H1 (cell line): ENCODE measurements around the gene ASIC2. TPM values are rescaled to one million over a fixed set of nuclear protein-coding genes. Genes with fewer than 3 reads are reported as not detected.

Experiments used
- CTCF ChIA-PET: fragments of 300-600 bp; sonication (Branson Sonifier 250); formaldehyde crosslinking; loops from one replicate; lab custom pipeline; 2021; ENCODE audit not compliant: partially characterized antibody; lab: Charles Lee
- POLR2A ChIA-PET: fragments of 300-600 bp; sonication (Branson Sonifier 250); formaldehyde crosslinking; loops from one replicate; lab custom pipeline; 2021; ENCODE audit warnings: inconsistent platforms; ENCODE audit not compliant: partially characterized antibody; lab: Charles Lee
- DNase-seq, 2 experiments: peaks; one replicate each; pipeline versions ENCODE4 v3.0.0 to v3.0.0-alpha.2; 2010 to 2022; ENCODE audit warnings: low spot score in 2 of 2, low read depth in 1 of 2, mixed read lengths in 1 of 2
- FAIRE-seq: peaks from 2 replicates; lab custom pipeline; 2011; peaks lifted over from hg19 to GRCh38; lab: Jason Lieb, UNC
- H2AFZ ChIP-seq: 2 replicates; pipeline ENCODE4 v1.8.1; 2012; ENCODE audit warnings: low read length, inconsistent platforms
- H2AK5ac ChIP-seq: 2 replicates; pipeline ENCODE4 v1.6.1; 2013; ENCODE audit warnings: low read depth, low read length
- H2BK120ac ChIP-seq: replicated peaks from 2 replicates; pipeline ENCODE3; 2013; ENCODE audit warnings: low read depth, low read length, inconsistent platforms
- H2BK12ac ChIP-seq: 2 replicates; pipeline ENCODE4 v1.6.1; 2013; ENCODE audit warnings: low read depth, low read length
- H2BK15ac ChIP-seq: 2 replicates; pipeline ENCODE4 v1.6.1; 2013; ENCODE audit warnings: low read length
- H2BK20ac ChIP-seq: 2 replicates; pipeline ENCODE4 v1.6.1; 2013; ENCODE audit warnings: low read length
- H2BK5ac ChIP-seq: 2 replicates; pipeline ENCODE4 v1.6.1; 2013; ENCODE audit warnings: low read depth, low read length
- H3K14ac ChIP-seq: 2 replicates; pipeline ENCODE4 v1.6.1; 2013; ENCODE audit warnings: inconsistent platforms; ENCODE audit not compliant: insufficient read length
- H3K18ac ChIP-seq: 2 replicates; pipeline ENCODE4 v1.6.1; 2013; ENCODE audit warnings: low read length; ENCODE audit errors: extremely low read depth
- H3K23ac ChIP-seq: 2 replicates; pipeline ENCODE4 v1.6.1; 2013; ENCODE audit warnings: inconsistent platforms; ENCODE audit not compliant: insufficient read length
- H3K23me2 ChIP-seq: 2 replicates; pipeline ENCODE4 v1.6.1; 2013; ENCODE audit warnings: low read depth, low read length
- H3K27ac ChIP-seq: 2 replicates; pipeline ENCODE4 v1.6.1; 2011; ENCODE audit warnings: low read depth, low read length, inconsistent platforms
- H3K27me3 ChIP-seq, 4 experiments: replicated peaks in 1 of 4; 1 replicate in 1 of 4; 2 replicates in 3 of 4; pipeline versions ENCODE4 v1.6.1 to v1.8.1; 2011 to 2013; ENCODE audit warnings: low read length in 3 of 4, mild to moderate bottlenecking in 3 of 4, inconsistent platforms in 2 of 4, mixed read lengths in 2 of 4, moderate library complexity in 1 of 4; ENCODE audit not compliant: control insufficient read depth in 3 of 4, insufficient read depth in 3 of 4; ENCODE audit errors: extremely low read depth in 1 of 4
- H3K36me3 ChIP-seq, 4 experiments: 2 replicates each; pipeline versions ENCODE4 v1.6.1 to v1.8.1; 2011 to 2013; ENCODE audit warnings: mild to moderate bottlenecking in 4 of 4, low read length in 3 of 4, moderate library complexity in 2 of 4, control low read depth in 1 of 4, inconsistent platforms in 1 of 4; ENCODE audit not compliant: insufficient read depth in 4 of 4, control insufficient read depth in 2 of 4
- H3K4ac ChIP-seq: replicated peaks from 2 replicates; pipeline ENCODE3; 2013; ENCODE audit warnings: low read length, low read depth, mixed read lengths, inconsistent platforms; ENCODE audit not compliant: insufficient read length
- H3K4me1 ChIP-seq, 4 experiments: replicated peaks in 1 of 4; 1 replicate in 1 of 4; 2 replicates in 3 of 4; pipeline versions ENCODE4 v1.6.1 to v1.8.1; 2011 to 2013; ENCODE audit warnings: low read length in 3 of 4, inconsistent platforms in 2 of 4, mixed read lengths in 1 of 4; ENCODE audit not compliant: insufficient read depth in 4 of 4, control insufficient read depth in 3 of 4
- H3K4me2 ChIP-seq, 2 experiments: 2 replicates each; pipeline versions ENCODE4 v1.6.1 to v1.8.1; 2011 to 2013; ENCODE audit warnings: low read depth in 2 of 2, low read length in 2 of 2, control low read depth in 1 of 2, inconsistent platforms in 1 of 2, mild to moderate bottlenecking in 1 of 2; ENCODE audit not compliant: insufficient read depth in 1 of 2
- H3K4me3 ChIP-seq, 4 experiments: fragments of 200-600, 300-600 bp in 1 of 4; sonication (generic), shearing (Covaris generic), sonication (Bioruptor Twin) in 1 of 4; 2 replicates each; pipeline versions ENCODE4 v1.5.1 to v1.8.1; 2011 to 2016; ENCODE audit warnings: low read length in 4 of 4, low read depth in 3 of 4, control low read depth in 2 of 4, inconsistent platforms in 2 of 4, mild to moderate bottlenecking in 2 of 4, mixed read lengths in 1 of 4, moderate library complexity in 1 of 4; ENCODE audit not compliant: insufficient read depth in 2 of 4; ENCODE audit errors: extremely low read depth in 1 of 4
- H3K56ac ChIP-seq: replicated peaks from 2 replicates; pipeline ENCODE3; 2013; ENCODE audit warnings: low read depth, mild to moderate bottlenecking, mixed read lengths, low read length, inconsistent platforms; ENCODE audit not compliant: insufficient read length
- H3K79me1 ChIP-seq: 2 replicates; pipeline ENCODE4 v1.6.1; 2013; ENCODE audit warnings: low read depth, low read length, control low read depth
- H3K79me2 ChIP-seq, 2 experiments: 2 replicates each; pipeline versions ENCODE4 v1.6.1 to v1.8.1; 2012 to 2013; ENCODE audit warnings: low read length in 2 of 2, mild to moderate bottlenecking in 2 of 2, inconsistent platforms in 1 of 2; ENCODE audit not compliant: insufficient read depth in 2 of 2, control insufficient read depth in 1 of 2
- H3K9ac ChIP-seq, 4 experiments: replicated peaks in 1 of 4; 1 replicate in 1 of 4; 2 replicates in 3 of 4; pipeline versions ENCODE4 v1.6.1 to v1.8.1; 2011 to 2013; ENCODE audit warnings: low read depth in 3 of 4, low read length in 3 of 4, control low read depth in 2 of 4, mild to moderate bottlenecking in 2 of 4, moderate library complexity in 2 of 4, inconsistent platforms in 1 of 4; ENCODE audit errors: extremely low read depth in 1 of 4
- H3K9me3 ChIP-seq, 2 experiments: 2 replicates each; pipeline versions ENCODE4 v1.6.1 to v1.8.1; 2012 to 2013; ENCODE audit warnings: mild to moderate bottlenecking in 2 of 2, moderate library complexity in 2 of 2, control low read depth in 1 of 2, inconsistent platforms in 1 of 2, low read depth in 1 of 2, low read length in 1 of 2, mixed read lengths in 1 of 2; ENCODE audit not compliant: insufficient read depth in 2 of 2
- H4K20me1 ChIP-seq, 2 experiments: replicated peaks in 1 of 2; 2 replicates each; pipeline versions ENCODE3 to v1.8.1; 2011 to 2013; ENCODE audit warnings: inconsistent platforms in 2 of 2, low read length in 2 of 2, mild to moderate bottlenecking in 1 of 2; ENCODE audit not compliant: insufficient read depth in 2 of 2, control insufficient read depth in 1 of 2
- H4K5ac ChIP-seq: 2 replicates; pipeline ENCODE4 v1.6.1; 2013; ENCODE audit warnings: low read length, low read depth, mixed read lengths, inconsistent platforms; ENCODE audit not compliant: insufficient read length
- H4K8ac ChIP-seq: 2 replicates; pipeline ENCODE4 v1.8.0; 2013; ENCODE audit warnings: mild to moderate bottlenecking, moderate library complexity, low read length, inconsistent platforms; ENCODE audit not compliant: insufficient read depth; ENCODE audit errors: extremely low read depth
- H4K91ac ChIP-seq: replicated peaks from 2 replicates; pipeline ENCODE3; 2013; ENCODE audit warnings: low read length, mixed read lengths, inconsistent platforms; ENCODE audit not compliant: insufficient read length
- BRCA1 ChIP-seq: IDR thresholded peaks from 2 replicates; pipeline ENCODE4 v1.6.1; 2012; ENCODE audit warnings: low read depth, low read length, improper control_type of control experiment
- CBX5 ChIP-seq: fragments of 300-800, 300-1000 bp; sonication (generic); IDR thresholded peaks from 2 replicates; pipeline ENCODE4 v1.7.1; 2016; ENCODE audit warnings: antibody characterized with exemption, low read length, low read depth
- CBX8 ChIP-seq: fragments of 300-800, 300-1000 bp; sonication (generic); IDR thresholded peaks from 2 replicates; pipeline ENCODE4 v1.7.1; 2016; ENCODE audit warnings: low read depth, low read length, borderline replicate concordance
- CHD2 ChIP-seq: IDR thresholded peaks from 2 replicates; pipeline ENCODE4 v1.6.1; 2012; ENCODE audit warnings: low read length, improper control_type of control experiment
- HDAC6 ChIP-seq: IDR thresholded peaks from one replicate; pipeline ENCODE4 v1.7.1; 2012; ENCODE audit warnings: low read depth, mild to moderate bottlenecking, inconsistent platforms, low read length, moderate library complexity
- JUN ChIP-seq: IDR thresholded peaks from 2 replicates; pipeline ENCODE4 v1.6.1; 2011; ENCODE audit warnings: low read depth, mild to moderate bottlenecking, improper control_type of control experiment, low read length
- KDM4A ChIP-seq: IDR thresholded peaks from one replicate; pipeline ENCODE4 v1.7.1; 2012; ENCODE audit warnings: low read depth, mild to moderate bottlenecking, moderate library complexity, low read length, inconsistent platforms; ENCODE audit not compliant: severe bottlenecking
- POU5F1 ChIP-seq: IDR thresholded peaks from 2 replicates; pipeline ENCODE4 v1.6.1; 2011; ENCODE audit warnings: low read depth, mild to moderate bottlenecking, low read length, moderate library complexity
- RFX5 ChIP-seq: IDR thresholded peaks from 2 replicates; pipeline ENCODE4 v1.6.1; 2011; ENCODE audit warnings: low read depth, low read length, improper control_type of control experiment, borderline replicate concordance
- SUZ12 ChIP-seq: fragments of 200-600 bp; sonication (generic); IDR thresholded peaks from 2 replicates; pipeline ENCODE4 v1.6.1; 2012; ENCODE audit warnings: mild to moderate bottlenecking, inconsistent platforms, low read length, moderate library complexity, mixed read lengths
- WGBS, 2 experiments: shearing (Covaris generic) in 1 of 2; methylation state at CpG; one replicate each; pipeline versions ENCODE4 v1.1.6 to v1.1.7; 2013 to 2015; ENCODE audit warnings: low lambda C conversion rate in 2 of 2, mixed read lengths in 2 of 2, inconsistent platforms in 1 of 2, low coverage in 1 of 2, missing lambda C conversion rate in 1 of 2; ENCODE audit not compliant: insufficient replicate concordance in 2 of 2, insufficient coverage in 1 of 2, insufficient read length in 1 of 2; ENCODE audit errors: extremely low coverage in 1 of 2, missing lambda C conversion rate in 1 of 2; 5-methylcytosine and 5-hydroxymethylcytosine counted together
- polyA plus RNA-seq, 7 experiments: library from polyadenylated mRNA; depleted of rRNA in 3 of 7; stranded (reverse) in 5 of 7; unstranded in 2 of 7; fragments of >200 nt in 5 of 7; fragments of 200-250 nt in 2 of 7; gene quantifications; 1 replicate in 5 of 7; 2 replicates in 1 of 7; 4 replicates in 1 of 7; pipeline versions ENCODE4 v1.2.1 to v1.2.3, GENCODE V29; 2011 to 2013; ENCODE audit warnings: missing spikeins in 2 of 7, mixed read lengths in 2 of 7
- total RNA-seq: library from RNA; stranded (reverse); fragmentation: NEBNext Ultra II Directional; extraction: Animal tissue kit (Norgen Biotek cat#: 25700); gene quantifications from 2 replicates; pipeline ENCODE4 v1.2.1, GENCODE V29; 2021

Gene ASIC2
- total and polyA plus RNA-seq, 2 of the 8 experiments (the other 6 are each of a cell fraction or from before 2014, with no cell fraction given): 0.86 to 1.2 TPM

GRCh38 chr17:33055746-33056145 lies 237.3 kb downstream of the ASIC2 start:
- no peak overlapping the region for H3K23ac ChIP-seq
- H3K36me3 ChIP-seq: no peaks in the 10 kb centered on the region
- H3K9me3 ChIP-seq: no peaks in the 10 kb centered on the region
- no peak overlapping the region for H3K4me3 ChIP-seq
- H4K91ac ChIP-seq: no peak overlapping the region
- POLR2A ChIA-PET: no interaction called here
- H2BK15ac ChIP-seq: no peak overlapping the region
- H3K4ac ChIP-seq: no peak overlapping the region
- H2BK20ac ChIP-seq: no peak overlapping the region
- no peak overlapping the region for H3K4me2 ChIP-seq
- no peak overlapping the region for H3K14ac ChIP-seq
- no peaks in the 10 kb centered on the region for H4K20me1 ChIP-seq
- no peak for TF ChIP-seq CBX5
- no peak for TF ChIP-seq HDAC6
- TF ChIP-seq CHD2: no peak
- no peak for TF ChIP-seq RFX5
- no peak for TF ChIP-seq SUZ12
- no peak for TF ChIP-seq JUN
- no peak for TF ChIP-seq CBX8
- no peak for TF ChIP-seq BRCA1
- TF ChIP-seq KDM4A: no peak
- no peak for TF ChIP-seq POU5F1
- no peaks in the 10 kb centered on the region for H3K23me2 ChIP-seq
- no peak overlapping the region for H2AK5ac ChIP-seq
- H3K27me3 ChIP-seq: peaks cover 0 to 3% (median 0%) of the 10 kb centered on the region in 4 experiments; a peak in 1 of 7 replicates
- no peak overlapping the region for H3K56ac ChIP-seq
- H4K5ac ChIP-seq: no peak overlapping the region
- no peak overlapping the region for H3K27ac ChIP-seq
- DNase-seq (no peak), FAIRE-seq (no peak)
- 93% methylated on average over 9 of the region's 9 CpGs; no CpG with 5 or more reads in 1 of the 2 experiments for WGBS, 2 experiments
- no peak overlapping the region for H2BK120ac ChIP-seq
- H3K9ac ChIP-seq: no peak overlapping the region
- CTCF ChIA-PET: interaction anchor here (0.6 to 1.7 kb wide), 3 partner anchors 9 to 629 kb away, joined by 4 to 6 read pairs (median 5); no protein-coding TSS in a partner anchor
- no peak overlapping the region for H2BK5ac ChIP-seq
- no peaks in the 10 kb centered on the region for H3K4me1 ChIP-seq
- no peak overlapping the region for H2AFZ ChIP-seq
- no peak overlapping the region for H4K8ac ChIP-seq
- no peaks in the 10 kb centered on the region for H3K79me2 ChIP-seq
- no peak overlapping the region for H3K18ac ChIP-seq
- H2BK12ac ChIP-seq: no peak overlapping the region
- no peaks in the 10 kb centered on the region for H3K79me1 ChIP-seq
